VCaP (cell line): Measurements from ENCODE around the gene USP40.

Experiments used
- H3K27ac ChIP-seq: fragments of 450-650 bp; 2 replicates; pipeline ENCODE4 v1.5.1; 2017
- CTCF ChIP-seq: fragments of 450-650 bp; conservative IDR thresholded peaks from 2 replicates; pipeline ENCODE4 v1.5.1; 2017; ENCODE audit warnings: mild to moderate bottlenecking, moderate library complexity

The USP40 gene

GRCh38 chr2:233458826-233459225, 107.8 kb downstream of the USP40 start:
- no peak overlapping the region; the same call in 1 of the 2 replicates for H3K27ac ChIP-seq
- TF ChIP-seq CTCF = no peak

DNA sequence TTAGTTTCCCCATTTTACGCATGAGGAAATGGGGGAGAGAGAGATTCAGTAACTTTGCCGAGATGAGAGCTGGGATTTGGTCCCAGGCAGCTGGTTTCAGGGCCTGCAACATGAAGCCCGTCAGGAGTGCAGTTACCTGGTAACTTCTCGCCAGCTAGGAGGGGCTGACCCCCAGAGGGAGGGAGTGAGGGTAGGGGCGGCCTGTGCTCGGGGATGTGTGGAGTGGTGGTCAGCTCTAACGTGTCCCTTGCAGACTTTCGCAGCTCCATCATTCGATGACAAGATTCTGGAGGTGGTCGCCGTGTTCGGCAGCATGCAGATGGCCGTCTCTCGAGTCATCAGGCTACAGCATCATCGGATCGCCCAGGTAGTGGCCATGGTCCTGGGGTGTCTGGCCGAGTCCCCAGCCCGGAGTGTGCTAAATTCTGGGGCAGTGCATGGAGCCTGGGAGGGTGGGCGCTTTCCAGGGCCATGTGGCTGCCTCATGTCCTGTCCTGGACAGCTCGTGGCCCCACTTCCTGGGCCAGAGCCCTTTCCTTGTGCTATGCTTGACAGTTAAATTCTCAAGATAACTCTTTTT, 108.5 kb downstream of the USP40 start:
- H3K27ac ChIP-seq = no peak overlapping the region
- TF ChIP-seq CTCF = no peak

DNA sequence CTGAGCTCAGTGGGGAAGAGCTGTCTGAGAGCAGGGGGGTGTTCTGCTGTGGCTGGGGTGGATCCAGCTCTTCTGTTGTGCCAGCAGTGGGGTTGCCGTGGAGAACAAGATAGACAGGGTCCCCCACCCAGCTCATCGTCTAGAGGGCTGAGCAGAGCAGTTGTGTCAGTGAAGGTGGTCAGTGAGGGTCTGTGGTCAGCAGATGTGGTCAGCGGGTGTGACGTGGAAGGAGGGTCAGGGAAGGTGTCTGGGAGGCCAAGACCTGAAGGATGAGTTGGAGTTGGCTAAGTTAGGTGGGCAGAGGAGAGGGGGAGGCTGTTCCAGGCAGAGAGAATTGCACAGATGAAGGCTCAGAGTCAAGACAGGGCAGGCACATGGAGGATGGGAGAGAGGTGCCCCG, 109.2 kb downstream of the USP40 start:
- no peak overlapping the region for H3K27ac ChIP-seq
- TF ChIP-seq CTCF = no peak

DNA sequence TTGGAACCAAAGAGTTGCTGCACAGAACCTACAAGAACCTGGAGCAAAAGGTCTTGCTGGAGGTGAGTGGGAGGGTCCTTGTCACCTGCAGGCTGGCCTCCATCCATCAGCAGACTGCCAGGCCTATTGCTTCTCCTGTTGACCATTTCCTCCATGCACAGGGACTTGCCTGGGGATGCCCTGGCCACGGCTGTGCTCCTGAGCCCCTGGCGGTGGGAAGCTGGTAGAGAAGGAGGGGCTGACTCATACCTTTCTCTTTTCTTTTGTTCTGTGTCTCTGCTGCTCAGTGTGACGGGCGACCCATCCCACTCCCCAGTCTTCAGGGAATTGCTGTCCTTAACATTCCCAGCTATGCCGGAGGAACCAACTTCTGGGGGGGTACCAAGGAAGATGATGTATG, 109.6 kb downstream of the USP40 start:
- H3K27ac ChIP-seq = no peak overlapping the region
- TF ChIP-seq CTCF = no peak

DNA sequence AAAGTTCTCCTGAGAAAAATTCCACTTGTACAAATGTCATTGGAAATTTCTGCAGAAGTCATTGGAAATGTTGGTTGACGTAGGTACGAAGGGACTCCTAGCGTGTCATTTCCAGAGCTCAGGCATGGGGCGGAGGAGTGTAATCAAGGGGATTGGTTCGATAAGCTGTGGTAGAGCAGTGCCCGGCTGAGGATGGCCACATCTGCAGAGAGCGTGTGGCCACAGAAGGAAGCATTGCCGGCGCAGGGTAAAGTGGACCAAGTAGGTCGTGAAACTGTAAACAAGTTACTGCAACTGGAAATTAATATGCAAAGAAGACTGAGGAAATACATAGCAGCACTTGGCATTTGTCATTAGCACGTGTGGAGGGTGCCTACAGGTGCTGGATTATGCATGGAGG, 110.5 kb downstream of the USP40 start:
- no peak for TF ChIP-seq CTCF
- H3K27ac ChIP-seq = no peak overlapping the region

- no peak overlapping the region for H3K27ac ChIP-seq
- no peak for TF ChIP-seq CTCF
Measured at GRCh38 chr2:233455491-233455890, 111.1 kb downstream of the USP40 start.

GRCh38 chr2:233455006-233455405, 111.6 kb downstream of the USP40 start:
- H3K27ac ChIP-seq = no peak overlapping the region
- TF ChIP-seq CTCF = no peak
